PC-3 (cell line): Measurements from ENCODE around the gene KRT79.

Experiments
- EZH2 ChIP-seq: fragments of 300-600 bp; sonication (generic); IDR thresholded peaks from one replicate; pipeline ENCODE4 v1.6.1; 2017; ENCODE audit warnings: antibody characterized with exemption, mild to moderate bottlenecking, low read length; ENCODE audit not compliant: unreplicated experiment
- TF ChIP-seq, protein P1 (sequence below): fragments of 300-600 bp; sonication (generic); conservative IDR thresholded peaks from 2 replicates; pipeline ENCODE4 v1.5.1; 2017; ENCODE audit warnings: antibody characterized with exemption, low read depth, mild to moderate bottlenecking, low read length

DNA sequence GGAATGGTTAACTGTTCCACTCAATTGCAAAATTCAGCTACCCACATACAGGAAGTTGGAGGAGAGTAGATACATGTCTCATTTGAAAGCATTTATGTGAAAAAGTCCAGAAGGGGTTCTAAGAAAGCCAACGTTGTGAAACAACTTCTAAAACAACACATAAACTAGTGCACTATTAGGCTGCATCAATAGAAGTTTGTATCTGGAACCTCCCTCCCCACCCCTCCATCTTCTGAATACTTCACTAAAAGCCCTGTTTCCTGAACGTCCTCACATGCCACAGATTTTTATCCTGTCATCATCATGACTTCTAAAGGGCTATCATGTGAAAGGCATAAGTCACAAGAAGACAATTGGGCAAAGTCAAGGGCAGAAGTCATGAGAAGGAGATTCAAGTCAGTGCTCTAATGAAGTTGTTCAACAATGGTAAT is 5.5 kb downstream of the KRT79 start:
- TF ChIP-seq, protein P1, sequence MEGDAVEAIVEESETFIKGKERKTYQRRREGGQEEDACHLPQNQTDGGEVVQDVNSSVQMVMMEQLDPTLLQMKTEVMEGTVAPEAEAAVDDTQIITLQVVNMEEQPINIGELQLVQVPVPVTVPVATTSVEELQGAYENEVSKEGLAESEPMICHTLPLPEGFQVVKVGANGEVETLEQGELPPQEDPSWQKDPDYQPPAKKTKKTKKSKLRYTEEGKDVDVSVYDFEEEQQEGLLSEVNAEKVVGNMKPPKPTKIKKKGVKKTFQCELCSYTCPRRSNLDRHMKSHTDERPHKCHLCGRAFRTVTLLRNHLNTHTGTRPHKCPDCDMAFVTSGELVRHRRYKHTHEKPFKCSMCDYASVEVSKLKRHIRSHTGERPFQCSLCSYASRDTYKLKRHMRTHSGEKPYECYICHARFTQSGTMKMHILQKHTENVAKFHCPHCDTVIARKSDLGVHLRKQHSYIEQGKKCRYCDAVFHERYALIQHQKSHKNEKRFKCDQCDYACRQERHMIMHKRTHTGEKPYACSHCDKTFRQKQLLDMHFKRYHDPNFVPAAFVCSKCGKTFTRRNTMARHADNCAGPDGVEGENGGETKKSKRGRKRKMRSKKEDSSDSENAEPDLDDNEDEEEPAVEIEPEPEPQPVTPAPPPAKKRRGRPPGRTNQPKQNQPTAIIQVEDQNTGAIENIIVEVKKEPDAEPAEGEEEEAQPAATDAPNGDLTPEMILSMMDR: no peak
- no peak for TF ChIP-seq EZH2
